HAP-1 (cell line): Measurements from ENCODE around the gene ADRA1B.

Experiments
- DNase-seq, 2 experiments: peaks; one replicate each; pipeline ENCODE4 v3.0.0-alpha.2; 2016 to 2020; ENCODE audit warnings: low spot score in 2 of 2
- H3K27me3 ChIP-seq: fragments of 250-450 bp; sonication (Bioruptor Pico); 2 replicates; pipeline ENCODE4 v1.5.1; 2020; ENCODE audit warnings: low read depth, mild to moderate bottlenecking, moderate library complexity
- H3K36me3 ChIP-seq: fragments of 250-450 bp; sonication (Bioruptor Pico); replicated peaks from 2 replicates; pipeline ENCODE4 v1.5.1; 2020; ENCODE audit warnings: mild to moderate bottlenecking
- H3K4me1 ChIP-seq: fragments of 250-450 bp; sonication (Bioruptor Pico); 2 replicates; pipeline ENCODE4 v1.5.1; 2020; ENCODE audit warnings: mild to moderate bottlenecking
- H3K4me3 ChIP-seq: fragments of 250-450 bp; sonication (Bioruptor Pico); 2 replicates; pipeline ENCODE4 v1.5.1; 2020; ENCODE audit warnings: mild to moderate bottlenecking, moderate library complexity
- H3K9me3 ChIP-seq: fragments of 250-450 bp; sonication (Bioruptor Pico); 2 replicates; pipeline ENCODE4 v1.5.1; 2020; ENCODE audit warnings: mild to moderate bottlenecking, moderate library complexity
- in situ Hi-C: fragments of 300-500 bp; cut with MboI; formaldehyde crosslinking; loops from 3 replicates; pipeline ENCODE4 v1.14.3; 2020; ENCODE audit warnings: low sequenced_read_pairs, inconsistent platforms, mixed read lengths

The ADRA1B gene

GRCh38 chr5:159906943-159907342 lies 9.3 kb upstream of the ADRA1B start:
- DNase-seq, result no peak
- H3K9me3 ChIP-seq, result no peaks in the 10 kb centered on the region
- H3K4me1 ChIP-seq, result no peaks in the 10 kb centered on the region
- H3K4me3 ChIP-seq, result no peak overlapping the region
- H3K36me3 ChIP-seq, result no peaks in the 10 kb centered on the region
- in situ Hi-C loops, result no loop called here
- peaks cover 2% of the 10 kb centered on the region; the same call in 1 of the 2 replicates for H3K27me3 ChIP-seq

DNA sequence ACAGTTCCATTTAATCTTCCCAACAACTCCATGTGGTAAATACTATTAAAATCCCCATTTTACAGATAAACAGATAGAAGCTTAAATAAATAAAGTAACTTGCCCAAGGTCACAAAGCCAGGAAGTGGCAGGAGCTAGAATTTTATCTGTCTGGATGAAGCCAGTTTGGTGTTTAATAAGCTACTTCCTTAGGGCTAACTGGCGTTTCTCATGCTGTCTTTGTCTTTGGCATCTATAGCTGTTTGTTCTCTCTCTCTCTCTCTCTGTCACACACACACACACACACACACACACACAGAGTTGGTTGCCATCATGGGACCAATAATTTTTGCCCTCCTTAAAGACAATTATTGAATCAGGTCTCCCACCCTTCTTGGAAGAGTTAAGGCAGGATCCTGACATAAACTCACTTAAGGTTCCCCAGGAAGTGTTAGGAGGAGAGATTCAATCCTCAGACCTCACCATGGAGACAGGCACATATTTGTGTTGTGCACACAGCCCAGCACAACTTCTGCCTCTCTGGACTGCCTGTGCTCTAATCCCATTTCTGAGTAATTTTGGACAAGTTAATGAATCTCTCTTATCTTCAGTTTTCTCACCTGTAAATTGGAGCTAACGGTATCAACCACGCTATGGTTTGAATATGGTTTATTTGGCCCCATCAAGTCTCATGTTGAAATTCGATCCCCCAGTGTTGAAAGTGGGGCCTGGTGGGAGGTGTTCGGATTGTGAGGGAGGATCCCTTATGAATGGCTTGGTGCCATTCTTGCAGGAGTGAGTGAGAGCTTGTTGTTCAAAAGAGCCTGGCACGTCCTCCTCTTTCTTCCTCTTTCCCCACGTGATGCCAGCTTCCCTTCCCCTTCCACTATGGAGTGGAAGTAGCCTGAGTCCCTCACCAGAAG lies 8.3 kb upstream of the ADRA1B start:
- no peaks in the 10 kb centered on the region for H3K4me1 ChIP-seq
- no peaks in the 10 kb centered on the region for H3K9me3 ChIP-seq
- no peak overlapping the region for H3K4me3 ChIP-seq
- DNase-seq, result no peak
- in situ Hi-C loops, result no loop called here
- no peaks in the 10 kb centered on the region for H3K36me3 ChIP-seq
- peaks cover 3% of the 10 kb centered on the region for H3K27me3 ChIP-seq

GRCh38 chr5:159908591-159908940 lies 7.7 kb upstream of the ADRA1B start:
- Histone ChIP-seq H3K9me3 (no peaks in the 10 kb centered on the region), H3K4me1 (no peaks in the 10 kb centered on the region), H3K4me3 (no peak overlapping the region), H3K27me3 (peaks cover 3% of the 10 kb centered on the region), H3K36me3 (no peaks in the 10 kb centered on the region)
- in situ Hi-C loops, result no loop called here
- no peak for DNase-seq

- H3K4me1 ChIP-seq, result no peaks in the 10 kb centered on the region
- H3K4me3 ChIP-seq, result no peak overlapping the region
- in situ Hi-C loops, result no loop called here
- H3K36me3 ChIP-seq, result no peaks in the 10 kb centered on the region
- no peaks in the 10 kb centered on the region for H3K9me3 ChIP-seq
- H3K27me3 ChIP-seq, result peaks cover 3% of the 10 kb centered on the region
- DNase-seq, result no peak
These were observed 7.2 kb upstream of the ADRA1B start for GRCh38 chr5:159909126-159909525.

DNA sequence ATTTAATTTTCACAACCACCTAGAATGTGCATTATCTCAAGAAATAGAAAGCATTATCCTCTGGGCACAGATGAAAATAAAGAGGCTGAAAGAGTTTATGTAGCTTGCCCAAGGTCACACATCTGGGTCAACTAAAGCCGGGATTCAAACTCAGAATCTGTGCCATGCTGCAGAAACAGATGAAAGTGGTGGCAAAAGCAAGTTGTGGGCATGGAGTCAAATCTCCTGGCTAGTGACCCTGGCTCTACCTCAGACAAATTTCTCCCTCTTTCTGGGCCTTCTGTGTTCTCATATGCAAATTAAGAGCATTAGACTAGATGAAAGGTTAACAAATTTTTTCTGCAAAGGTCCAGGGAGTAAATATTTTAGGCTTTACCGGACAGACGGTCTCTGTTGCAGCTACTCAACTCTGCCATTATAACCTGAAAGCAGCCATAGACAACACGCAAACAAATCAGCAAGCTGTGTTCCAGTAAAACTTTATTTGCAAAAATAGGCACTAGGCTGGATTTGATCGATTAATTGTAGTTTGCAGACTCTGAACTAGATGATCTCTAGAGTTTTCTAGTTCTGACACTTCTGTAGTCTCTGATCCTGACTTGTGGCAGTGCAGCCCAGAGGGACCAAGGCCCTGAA lies 6.0 kb upstream of the ADRA1B start:
- no peak for DNase-seq
- in situ Hi-C loops, result no loop called here
- Histone ChIP-seq H3K27me3 (peaks cover 12% of the 10 kb centered on the region), H3K4me1 (no peaks in the 10 kb centered on the region), H3K4me3 (no peak overlapping the region), H3K36me3 (no peaks in the 10 kb centered on the region), H3K9me3 (no peaks in the 10 kb centered on the region)

- H3K4me1 ChIP-seq, result no peaks in the 10 kb centered on the region
- no peak overlapping the region for H3K4me3 ChIP-seq
- in situ Hi-C loops, result no loop called here
- no peaks in the 10 kb centered on the region for H3K9me3 ChIP-seq
- no peaks in the 10 kb centered on the region for H3K36me3 ChIP-seq
- H3K27me3 ChIP-seq, result peaks cover 18% of the 10 kb centered on the region
- DNase-seq, result no peak
These were observed 5.4 kb upstream of the ADRA1B start for GRCh38 chr5:159910843-159911229.

GRCh38 chr5:159911349-159911748 lies 4.9 kb upstream of the ADRA1B start:
- Histone ChIP-seq H3K4me1 (no peaks in the 10 kb centered on the region), H3K36me3 (no peaks in the 10 kb centered on the region), H3K9me3 (no peaks in the 10 kb centered on the region), H3K4me3 (no peak overlapping the region), H3K27me3 (peaks cover 20% of the 10 kb centered on the region)
- in situ Hi-C loops, result no loop called here
- no peak for DNase-seq

DNA sequence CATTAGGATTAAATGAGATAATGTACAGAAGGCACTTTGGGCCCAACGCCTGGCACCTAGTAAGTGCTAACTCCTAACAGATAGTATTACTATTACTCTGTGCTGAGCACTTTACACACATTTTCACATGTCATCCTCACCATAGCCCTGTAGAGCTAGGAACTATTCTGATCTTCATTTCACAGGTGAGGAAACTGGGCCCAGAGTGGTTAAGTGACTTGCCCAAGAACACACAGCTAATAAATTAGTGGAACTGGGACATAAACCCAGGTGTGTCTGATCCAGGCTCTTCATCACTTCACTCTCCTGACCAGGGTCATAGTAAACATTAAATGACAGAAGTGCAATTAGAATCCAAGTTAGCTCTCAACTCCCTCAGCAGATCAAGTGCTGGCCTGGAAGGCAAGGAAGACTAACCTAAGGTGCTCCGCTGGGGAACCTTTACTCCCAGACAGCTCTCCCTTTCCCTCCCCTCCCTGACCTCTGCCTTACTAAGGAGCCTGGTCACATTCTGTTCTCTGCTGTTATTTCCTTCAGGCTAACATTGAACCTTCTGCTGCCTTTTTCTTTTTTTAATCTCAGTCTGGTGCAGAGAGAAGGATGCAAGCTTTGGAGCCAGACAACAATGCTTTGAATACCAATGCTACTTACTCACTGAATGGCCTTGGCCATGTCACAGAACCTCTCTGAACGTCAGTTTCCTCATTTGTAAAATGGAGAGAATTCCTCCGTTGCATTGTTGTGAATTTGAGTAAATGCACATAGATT lies 4.1 kb upstream of the ADRA1B start:
- H3K27me3 ChIP-seq, result peaks cover 25% of the 10 kb centered on the region
- no peak for DNase-seq
- no peaks in the 10 kb centered on the region for H3K36me3 ChIP-seq
- H3K4me3 ChIP-seq, result no peak overlapping the region
- no peaks in the 10 kb centered on the region for H3K4me1 ChIP-seq
- no peaks in the 10 kb centered on the region for H3K9me3 ChIP-seq
- in situ Hi-C loops, result no loop called here

DNA sequence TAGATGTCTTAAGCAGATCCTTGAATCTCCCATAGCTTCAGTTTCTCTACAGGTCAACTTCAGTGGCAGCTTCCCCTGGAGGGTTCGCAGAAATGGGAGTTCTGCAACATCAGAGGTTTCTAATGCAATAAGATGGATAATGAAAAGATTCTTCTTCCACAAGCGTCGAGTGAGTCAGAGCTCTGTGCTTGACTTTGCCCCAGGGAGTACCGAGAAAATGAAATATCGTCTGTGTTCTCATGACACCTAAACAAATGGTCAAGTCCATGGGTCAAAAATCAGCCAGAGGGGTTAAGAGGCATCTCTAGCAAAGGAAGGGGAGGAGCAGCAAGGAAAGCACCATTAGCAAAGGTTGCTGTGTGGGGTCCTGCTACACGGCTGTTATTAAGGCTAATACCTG lies 3.2 kb upstream of the ADRA1B start:
- H3K4me1 ChIP-seq, result no peaks in the 10 kb centered on the region
- H3K4me3 ChIP-seq, result no peak overlapping the region
- DNase-seq, result no peak
- no peaks in the 10 kb centered on the region for H3K9me3 ChIP-seq
- in situ Hi-C loops, result no loop called here
- peaks cover 31% of the 10 kb centered on the region for H3K27me3 ChIP-seq
- no peaks in the 10 kb centered on the region for H3K36me3 ChIP-seq

GRCh38 chr5:159913501-159913900 lies 2.8 kb upstream of the ADRA1B start:
- no peaks in the 10 kb centered on the region for H3K36me3 ChIP-seq
- H3K27me3 ChIP-seq, result peaks cover 35% of the 10 kb centered on the region
- in situ Hi-C loops, result no loop called here
- no peak overlapping the region for H3K4me3 ChIP-seq
- H3K4me1 ChIP-seq, result no peaks in the 10 kb centered on the region
- no peak for DNase-seq
- H3K9me3 ChIP-seq, result no peaks in the 10 kb centered on the region

- in situ Hi-C loops, result no loop called here
- H3K4me3 ChIP-seq, result peak overlapping the region; percentile 21; the same call in 1 of the 2 replicates
These were observed 819 bp downstream of the ADRA1B start for GRCh38 chr5:159916841-159917761.

DNA sequence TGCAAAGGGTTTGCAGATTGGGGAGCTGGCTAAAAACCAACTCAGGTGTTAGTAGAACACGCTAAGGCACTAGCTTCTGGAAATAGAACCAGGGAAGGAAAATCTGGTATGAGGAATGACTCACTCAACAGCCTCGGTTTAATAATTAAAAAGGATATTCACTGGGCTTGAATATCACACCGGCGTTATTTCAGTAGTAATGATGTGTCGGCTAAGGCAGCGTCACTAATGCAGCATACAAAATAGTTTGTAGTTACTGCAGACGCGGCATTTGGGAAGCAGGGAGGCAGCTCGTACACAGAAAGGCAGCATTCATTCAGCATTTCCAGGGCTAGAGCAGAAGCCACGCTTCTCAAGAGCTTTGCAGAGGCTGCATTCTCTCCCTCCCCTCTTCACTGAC lies 1.7 kb downstream of the ADRA1B start:
- H3K36me3 ChIP-seq, result no peaks in the 10 kb centered on the region
- no peaks in the 10 kb centered on the region for H3K4me1 ChIP-seq
- no peak overlapping the region for H3K4me3 ChIP-seq
- no peak for DNase-seq
- in situ Hi-C loops, result no loop called here
- H3K27me3 ChIP-seq, result peaks cover 48% of the 10 kb centered on the region
- H3K9me3 ChIP-seq, result no peaks in the 10 kb centered on the region

More at GRCh38 chr5:159916841-159917761, 819 bp downstream of the ADRA1B start:
- H3K27me3 ChIP-seq, result peaks cover 47% of the 10 kb centered on the region
- no peak for DNase-seq
- no peaks in the 10 kb centered on the region for H3K36me3 ChIP-seq
- H3K4me1 ChIP-seq, result no peaks in the 10 kb centered on the region
- no peaks in the 10 kb centered on the region for H3K9me3 ChIP-seq

- Histone ChIP-seq H3K27me3 (peaks cover 54% of the 10 kb centered on the region), H3K36me3 (no peaks in the 10 kb centered on the region), H3K4me1 (no peaks in the 10 kb centered on the region), H3K4me3 (no peak overlapping the region), H3K9me3 (no peaks in the 10 kb centered on the region)
- no peak for DNase-seq
- in situ Hi-C loops, result no loop called here
These were observed 5.4 kb downstream of the ADRA1B start for GRCh38 chr5:159921721-159922120.
